Common myeloid progenitor, CD34-positive (primary cell): ENCODE data around the gene ADIPOR2.

ENCODE experiments used
- CTCF ChIA-PET: fragments of 350-600 bp; sonication (Branson Sonifier 250); formaldehyde crosslinking; loops from one replicate; lab custom pipeline; 2021; ENCODE audit warnings: antibody characterized with exemption; lab: Charles Lee
- POLR2A ChIA-PET: fragments of 350-600 bp; sonication (Branson Sonifier 250); formaldehyde crosslinking; loops from one replicate; lab custom pipeline; 2021; ENCODE audit warnings: antibody characterized with exemption; lab: Charles Lee
- DNase-seq, 3 donors: peaks; one replicate each; pipeline versions ENCODE4 v3.0.0 to v3.0.0-alpha.2; 2013
- H3K27ac ChIP-seq, 2 experiments: 1 replicate in 1 of 2; 2 replicates in 1 of 2; pipeline ENCODE4 v1.7.0; 2013; ENCODE audit warnings: inconsistent platforms in 2 of 2, low read length in 2 of 2, mild to moderate bottlenecking in 2 of 2, low read depth in 1 of 2, moderate library complexity in 1 of 2; ENCODE audit not compliant: severe bottlenecking in 2 of 2, insufficient read depth in 1 of 2, poor library complexity in 1 of 2
- H3K27me3 ChIP-seq, 5 experiments: replicated peaks in 2 of 5; 1 replicate in 3 of 5; 2 replicates in 2 of 5; pipeline versions ENCODE4 v1.6.1 to v1.7.0; 2013; ENCODE audit warnings: low read length in 4 of 5, mild to moderate bottlenecking in 2 of 5, moderate library complexity in 2 of 5, inconsistent platforms in 1 of 5; ENCODE audit not compliant: insufficient read depth in 5 of 5, control insufficient read depth in 4 of 5
- H3K36me3 ChIP-seq, 4 experiments: 1 replicate in 2 of 4; 2 replicates in 2 of 4; pipeline versions ENCODE4 v1.6.1 to v1.7.0; 2013; ENCODE audit warnings: low read length in 3 of 4, control low read depth in 1 of 4, mild to moderate bottlenecking in 1 of 4; ENCODE audit not compliant: control insufficient read depth in 4 of 4, insufficient read depth in 4 of 4
- H3K4me1 ChIP-seq, 4 experiments: 1 replicate in 3 of 4; 2 replicates in 1 of 4; pipeline versions ENCODE4 v1.6.1 to v1.7.1; 2013; ENCODE audit warnings: low read length in 3 of 4, mild to moderate bottlenecking in 3 of 4, control low read depth in 1 of 4, inconsistent platforms in 1 of 4, moderate library complexity in 1 of 4; ENCODE audit not compliant: control insufficient read depth in 4 of 4, insufficient read depth in 4 of 4; ENCODE audit errors: control extremely low read depth in 1 of 4
- H3K4me3 ChIP-seq, 7 experiments: 1 replicate in 4 of 7; 2 replicates in 3 of 7; pipeline versions ENCODE4 v1.5.1 to v1.7.0; 2013; ENCODE audit warnings: mild to moderate bottlenecking in 7 of 7, low read length in 6 of 7, moderate library complexity in 6 of 7, inconsistent platforms in 2 of 7, low read depth in 2 of 7, control low read depth in 1 of 7; ENCODE audit not compliant: insufficient read depth in 4 of 7, control insufficient read depth in 1 of 7; ENCODE audit errors: extremely low read depth in 1 of 7
- H3K9me3 ChIP-seq, 5 experiments: 1 replicate in 4 of 5; 2 replicates in 1 of 5; pipeline versions ENCODE4 v1.6.1 to v1.7.1; 2013; ENCODE audit warnings: low read length in 4 of 5, mild to moderate bottlenecking in 2 of 5, inconsistent platforms in 1 of 5, low read depth in 1 of 5, moderate library complexity in 1 of 5; ENCODE audit not compliant: control insufficient read depth in 4 of 5, insufficient read depth in 2 of 5; ENCODE audit errors: control extremely low read depth in 1 of 5
- WGBS: methylation state at CpG from one replicate; pipeline ENCODE4 v1.1.5; 2013; ENCODE audit not compliant: insufficient coverage; 5-methylcytosine and 5-hydroxymethylcytosine counted together

The ADIPOR2 gene

DNA sequence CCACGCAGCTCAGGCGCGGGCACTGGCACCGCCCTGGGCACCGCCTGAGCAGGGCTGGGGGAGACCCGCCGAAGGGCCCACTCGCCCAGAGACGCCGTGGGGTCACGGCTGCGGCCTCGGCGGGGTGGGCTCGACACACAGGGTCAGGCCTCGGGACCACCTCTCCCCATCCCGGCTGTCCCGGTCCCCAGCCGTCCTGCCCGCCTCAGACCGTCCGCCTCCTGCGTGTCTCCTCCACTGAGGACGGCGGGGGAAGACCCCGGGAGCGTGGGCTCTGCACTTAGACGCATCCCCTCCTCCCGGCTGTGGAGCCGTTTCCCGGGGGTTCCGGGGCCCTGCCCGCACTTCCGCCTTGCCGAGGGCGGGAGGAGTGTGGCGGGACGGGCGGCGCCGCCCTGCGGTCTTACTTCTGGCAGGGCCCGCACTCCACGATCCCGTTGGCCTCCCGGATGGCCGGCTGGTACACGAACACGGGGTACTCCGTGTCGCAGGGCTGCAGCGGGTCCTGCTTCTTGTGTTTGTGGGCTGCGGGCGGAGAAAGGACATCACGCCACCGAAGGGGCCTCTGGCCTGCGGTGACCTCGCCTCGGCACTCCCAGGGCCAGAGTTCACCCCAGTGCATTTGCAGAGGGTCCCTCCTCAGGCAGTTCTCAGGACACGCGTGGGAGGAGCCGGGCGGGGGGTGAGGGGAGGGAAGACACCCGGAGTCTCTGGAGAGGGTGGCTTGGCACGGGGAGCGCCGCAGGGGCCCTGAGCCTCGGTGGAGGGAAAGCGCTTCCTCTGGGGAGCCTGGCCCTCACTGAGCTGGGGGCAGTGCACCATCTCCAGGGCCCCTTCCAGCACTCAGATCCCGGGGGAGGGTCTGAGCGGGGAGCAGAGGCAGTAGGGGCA, 106.4 kb downstream of the ADIPOR2 start:
- POLR2A ChIA-PET: interaction anchor here (1.3 to 1.4 kb wide), 2 partner anchors 121 to 141 kb away, joined by 3 read pairs; partner anchors contain the start of gene CACNA2D4
- 10% methylated on average over 56 of the region's 71 CpGs for WGBS

DNA sequence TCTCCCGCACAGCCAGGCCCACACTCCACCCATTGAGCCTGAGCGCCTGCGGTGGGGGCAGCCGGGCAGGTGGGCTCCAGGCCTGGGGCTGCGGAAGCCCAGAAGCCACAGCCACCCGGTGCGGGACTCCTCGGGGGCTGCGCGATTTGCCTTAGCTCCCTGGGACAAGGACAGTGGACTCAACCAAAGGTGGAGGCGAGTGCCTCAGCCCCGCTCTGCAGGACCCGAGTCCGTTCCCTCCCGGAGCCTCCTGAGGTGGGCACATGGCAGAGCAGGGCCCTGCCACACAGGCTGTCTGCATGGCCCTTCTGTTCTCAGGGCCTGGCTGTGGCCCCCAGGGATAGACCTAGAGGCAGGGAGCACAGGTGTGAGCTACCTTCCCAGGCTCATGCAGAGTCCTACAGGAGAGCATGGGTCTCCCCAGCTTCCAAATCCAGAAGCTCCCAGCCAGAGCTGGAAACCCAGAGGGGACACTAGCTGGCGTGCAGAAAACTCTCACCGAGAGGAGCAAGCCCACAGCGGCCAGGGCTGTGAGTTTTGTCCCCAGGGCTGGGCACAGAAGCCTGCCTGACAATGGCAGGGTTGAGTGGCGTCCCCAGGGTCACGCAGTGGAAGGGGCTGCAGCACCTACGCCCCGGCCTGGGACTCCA, 107.2 kb downstream of the ADIPOR2 start:
- no peaks in the 10 kb centered on the region for H3K27me3 ChIP-seq
- H3K9me3 ChIP-seq: no peaks in the 10 kb centered on the region
- H3K27ac ChIP-seq: no peak overlapping the region
- no peak overlapping the region for H3K4me3 ChIP-seq
- H3K4me1 ChIP-seq: peaks cover 0 to 21% (median 18%) of the 10 kb centered on the region in 4 experiments
- ChIA-PET CTCF (interaction anchor here (0.9 to 6.8 kb wide), 4 partner anchors 10 to 141 kb away, joined by 3 to 36 read pairs (median 6); no protein-coding TSS in a partner anchor), POLR2A (interaction anchor here (1.4 kb wide), 1 partner anchor 120 kb away, joined by 3 read pairs; the partner anchor contains the start of gene CACNA2D4)
- no peak for DNase-seq
- WGBS: 92% methylated on average over 17 of the region's 22 CpGs
- no peaks in the 10 kb centered on the region for H3K36me3 ChIP-seq

More for the DNA sequence above, 106.4 kb downstream of the ADIPOR2 start:
- H3K4me3 ChIP-seq: peak overlapping the region; percentile 49 to 85 (median 66)
- H3K36me3 ChIP-seq: no peaks in the 10 kb centered on the region
- H3K27me3 ChIP-seq: no peaks in the 10 kb centered on the region
- H3K9me3 ChIP-seq: no peaks in the 10 kb centered on the region
- no peak overlapping the region for H3K27ac ChIP-seq
- H3K4me1 ChIP-seq: peaks cover 0 to 21% (median 18%) of the 10 kb centered on the region in 4 experiments
- CTCF ChIA-PET: interaction anchor here (1.2 to 2.1 kb wide), 3 partner anchors 11 to 144 kb away, joined by 3 to 8 read pairs (median 7); no protein-coding TSS in a partner anchor
- peak in 2 of 3 donors; percentile 56 to 60 for DNase-seq

GRCh38 chr12:1798641-1799020, 107.8 kb downstream of the ADIPOR2 start:
- CTCF ChIA-PET: interaction anchor here (0.9 to 6.8 kb wide), 5 partner anchors 7 to 141 kb away, joined by 3 to 36 read pairs (median 3); no protein-coding TSS in a partner anchor
- H3K27me3 ChIP-seq: no peaks in the 10 kb centered on the region
- no peaks in the 10 kb centered on the region for H3K9me3 ChIP-seq
- no peaks in the 10 kb centered on the region for H3K36me3 ChIP-seq
- 100% methylated on average over 5 of the region's 6 CpGs for WGBS
- POLR2A ChIA-PET: no interaction called here
- DNase-seq: no peak
- H3K4me1 ChIP-seq: peaks cover 0 to 21% (median 18%) of the 10 kb centered on the region in 4 experiments
- H3K4me3 ChIP-seq: no peak overlapping the region
- no peak overlapping the region for H3K27ac ChIP-seq

DNA sequence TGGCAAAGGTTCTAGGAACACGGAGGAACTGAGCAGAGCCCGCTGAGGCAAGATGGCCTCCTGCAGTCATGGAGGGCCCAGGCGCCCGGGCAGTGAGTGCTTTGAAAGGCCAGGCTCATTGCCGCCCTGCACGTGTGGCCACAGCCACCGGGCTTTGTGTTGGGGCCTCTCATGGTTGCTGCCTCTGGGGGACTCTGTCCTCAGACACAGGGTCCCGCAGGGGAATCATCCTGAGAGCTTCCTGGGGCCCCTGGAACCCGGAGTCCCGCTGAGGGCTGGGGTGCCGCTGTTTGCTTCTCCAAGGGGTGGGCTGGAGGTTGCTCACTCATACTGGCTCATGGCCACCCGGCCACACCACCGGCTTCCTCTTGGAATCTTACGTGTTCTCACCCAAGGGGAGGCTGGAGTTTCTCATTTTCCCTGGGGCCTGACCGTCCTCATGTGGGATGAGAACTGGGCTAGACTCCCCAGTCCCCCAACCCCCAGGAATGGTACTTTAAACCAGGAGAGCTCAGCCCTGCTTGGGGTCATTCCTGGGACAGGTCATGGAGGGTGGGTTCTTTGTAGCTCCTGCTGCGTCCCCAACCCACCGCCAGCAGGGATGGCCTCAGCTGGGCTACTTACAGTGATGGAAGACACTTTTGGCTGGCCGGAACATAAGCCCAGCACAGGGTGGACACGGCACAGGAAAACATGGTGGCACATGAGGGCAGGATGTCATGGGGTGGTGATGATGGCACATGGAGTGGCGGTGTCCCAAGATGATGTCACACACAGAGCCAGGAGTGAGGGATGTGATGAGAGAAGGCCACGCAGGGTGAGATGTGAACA, 108.4 kb downstream of the ADIPOR2 start:
- no peaks in the 10 kb centered on the region for H3K27me3 ChIP-seq
- H3K4me3 ChIP-seq: no peak overlapping the region
- H3K36me3 ChIP-seq: no peaks in the 10 kb centered on the region
- CTCF ChIA-PET: interaction anchor here (0.9 to 6.8 kb wide), 4 partner anchors 8 to 140 kb away, joined by 3 to 36 read pairs (median 6); no protein-coding TSS in a partner anchor
- peaks cover 0 to 21% (median 18%) of the 10 kb centered on the region in 4 experiments for H3K4me1 ChIP-seq
- DNase-seq: no peak
- WGBS: 93% methylated on average over 16 of the region's 21 CpGs
- no peak overlapping the region for H3K27ac ChIP-seq
- H3K9me3 ChIP-seq: no peaks in the 10 kb centered on the region
- POLR2A ChIA-PET: no interaction called here

DNA sequence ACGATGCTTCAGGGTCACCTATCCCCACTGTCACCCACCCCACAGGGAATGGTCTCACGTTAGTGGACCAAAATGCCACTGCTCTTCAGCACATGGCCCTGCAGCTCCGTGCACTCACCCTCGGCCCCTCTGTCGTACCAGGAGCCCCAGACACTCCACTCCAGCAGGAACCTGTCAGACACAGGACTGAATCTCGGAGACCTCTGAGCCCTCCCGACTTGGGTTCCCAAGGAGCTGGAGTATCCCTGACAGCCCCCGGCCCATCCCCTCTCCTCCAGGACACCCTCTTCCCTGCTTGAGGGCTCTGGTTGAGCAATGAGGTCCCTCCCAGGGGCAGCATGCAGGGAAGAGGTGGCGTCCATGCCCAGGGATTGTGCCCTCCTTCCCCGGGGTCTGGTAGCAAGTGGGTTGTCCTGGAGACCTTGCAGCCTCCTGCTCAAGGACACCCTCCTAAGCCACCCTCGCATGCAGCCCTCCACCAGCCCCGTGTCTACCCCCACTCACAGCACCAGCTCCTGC, 109.1 kb downstream of the ADIPOR2 start:
- DNase-seq: no peak
- no peaks in the 10 kb centered on the region for H3K9me3 ChIP-seq
- no peaks in the 10 kb centered on the region for H3K36me3 ChIP-seq
- ChIA-PET CTCF (interaction anchor here (6.8 kb wide), 1 partner anchor 140 kb away, joined by 36 read pairs; no protein-coding TSS in a partner anchor), POLR2A (no interaction called here)
- H3K4me3 ChIP-seq: no peak overlapping the region
- H3K27ac ChIP-seq: no peak overlapping the region
- WGBS: 97% methylated on average over 5 of the region's 12 CpGs
- no peaks in the 10 kb centered on the region for H3K27me3 ChIP-seq
- H3K4me1 ChIP-seq: peaks cover 0 to 21% (median 18%) of the 10 kb centered on the region in 4 experiments
